ENCODE data around the gene ATP2B2.

ATP2B2 gene

DNA sequence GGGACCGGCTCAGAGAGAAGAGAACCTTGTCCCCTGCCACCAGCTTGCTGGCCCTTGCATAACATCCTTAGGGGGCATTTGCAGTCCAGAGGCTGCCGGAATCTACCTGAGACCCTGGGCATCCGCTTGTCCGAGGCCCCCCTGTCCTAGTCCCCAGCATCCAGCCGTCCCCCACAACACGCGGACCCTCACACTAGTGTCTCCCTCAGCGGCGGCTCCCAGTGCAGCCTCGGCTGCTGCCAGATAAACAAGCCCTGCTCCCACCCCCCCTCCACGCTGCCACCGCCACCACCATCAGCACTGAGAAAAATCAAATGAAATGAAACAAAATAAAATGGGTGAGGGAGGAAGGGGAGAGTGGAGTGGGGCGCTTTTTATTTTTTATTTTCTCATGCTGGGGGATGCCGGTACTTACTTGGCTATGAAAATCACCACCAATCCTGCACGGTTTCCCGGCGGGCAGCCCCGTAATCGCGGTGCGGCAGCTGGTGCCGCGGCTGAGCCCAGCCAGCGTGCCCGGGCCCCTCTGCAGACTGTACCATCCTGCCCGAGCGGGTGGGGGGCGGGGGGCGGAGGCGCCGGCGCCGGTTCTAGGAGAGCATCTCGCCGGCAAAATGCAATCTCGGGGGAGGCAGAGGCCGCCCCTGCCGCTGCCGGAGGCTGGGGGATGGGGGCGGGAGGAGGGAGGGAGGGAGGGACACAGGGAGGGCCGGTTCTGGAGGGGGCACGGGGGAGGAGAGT lies at the start of gene ATP2B2:
Gene ATP2B2 (minus strand): TSS at position 537 of the 741 bp plus-strand sequence. CDS start 56,043 bp downstream, outside the sequence.
- H3K4me1 Mint-ChIP-seq = no peaks in the 10 kb centered on the region
- H3K27me3 Mint-ChIP-seq (ENCODE audit: low read depth) = peaks cover 52% of the 10 kb centered on the region
- TF ChIP-seq, protein P1, sequence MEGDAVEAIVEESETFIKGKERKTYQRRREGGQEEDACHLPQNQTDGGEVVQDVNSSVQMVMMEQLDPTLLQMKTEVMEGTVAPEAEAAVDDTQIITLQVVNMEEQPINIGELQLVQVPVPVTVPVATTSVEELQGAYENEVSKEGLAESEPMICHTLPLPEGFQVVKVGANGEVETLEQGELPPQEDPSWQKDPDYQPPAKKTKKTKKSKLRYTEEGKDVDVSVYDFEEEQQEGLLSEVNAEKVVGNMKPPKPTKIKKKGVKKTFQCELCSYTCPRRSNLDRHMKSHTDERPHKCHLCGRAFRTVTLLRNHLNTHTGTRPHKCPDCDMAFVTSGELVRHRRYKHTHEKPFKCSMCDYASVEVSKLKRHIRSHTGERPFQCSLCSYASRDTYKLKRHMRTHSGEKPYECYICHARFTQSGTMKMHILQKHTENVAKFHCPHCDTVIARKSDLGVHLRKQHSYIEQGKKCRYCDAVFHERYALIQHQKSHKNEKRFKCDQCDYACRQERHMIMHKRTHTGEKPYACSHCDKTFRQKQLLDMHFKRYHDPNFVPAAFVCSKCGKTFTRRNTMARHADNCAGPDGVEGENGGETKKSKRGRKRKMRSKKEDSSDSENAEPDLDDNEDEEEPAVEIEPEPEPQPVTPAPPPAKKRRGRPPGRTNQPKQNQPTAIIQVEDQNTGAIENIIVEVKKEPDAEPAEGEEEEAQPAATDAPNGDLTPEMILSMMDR (IDR thresholded peaks at IDR 0.05; ENCODE audit: unreplicated experiment in 3 of 3) = no peak
- H3K27ac Mint-ChIP-seq = no peak within 1 kb of the TSS
- no peaks in the 10 kb centered on the region for H3K36me3 Mint-ChIP-seq (ENCODE audit: low read depth)
- peak within 1 kb of the TSS; percentile 41 to 63 (median 62) for H3K4me3 Mint-ChIP-seq
- no peaks in the 10 kb centered on the region for H3K9me3 Mint-ChIP-seq

DNA sequence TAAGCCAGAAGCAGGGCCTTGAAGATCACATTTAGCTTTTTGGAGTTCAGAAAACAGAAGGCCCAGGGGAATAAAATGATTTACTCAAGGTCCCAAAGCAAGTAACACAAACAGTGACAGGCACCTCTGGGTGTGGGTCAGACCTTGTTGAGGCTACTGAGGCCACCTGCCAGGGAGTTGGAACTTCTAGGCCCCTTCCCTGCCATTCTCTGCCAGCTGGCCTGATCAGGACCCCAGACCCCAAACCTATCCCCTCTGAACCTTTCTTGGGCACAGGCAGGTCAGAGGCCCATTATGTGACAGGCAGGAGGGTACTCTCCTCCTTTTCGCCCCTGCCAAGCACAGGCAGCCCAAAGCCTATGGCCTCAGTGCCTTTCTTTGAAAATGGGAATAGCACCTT lies 49.4 kb upstream of the ATP2B2 start:
- Mint-ChIP-seq H3K4me3 (no peak overlapping the region), H3K4me1 (peaks cover 33% of the 10 kb centered on the region), H3K27ac (no peak overlapping the region), H3K27me3 (ENCODE audit: low read depth) (peaks cover 32% of the 10 kb centered on the region), H3K36me3 (ENCODE audit: low read depth) (no peaks in the 10 kb centered on the region), H3K9me3 (no peaks in the 10 kb centered on the region)
- TF ChIP-seq, protein P1 (IDR thresholded peaks at IDR 0.05; ENCODE audit: unreplicated experiment in 3 of 3) = no peak

GRCh38 chr3:10554236-10554611 lies 48.8 kb upstream of the ATP2B2 start:
- TF ChIP-seq, protein P1 (IDR thresholded peaks at IDR 0.05; ENCODE audit: unreplicated experiment in 3 of 3) = no peak
- Mint-ChIP-seq H3K27ac (no peak overlapping the region), H3K4me1 (peaks cover 29% of the 10 kb centered on the region), H3K36me3 (ENCODE audit: low read depth) (no peaks in the 10 kb centered on the region), H3K27me3 (ENCODE audit: low read depth) (peaks cover 33% of the 10 kb centered on the region), H3K9me3 (no peaks in the 10 kb centered on the region), H3K4me3 (no peak overlapping the region)

- Mint-ChIP-seq H3K27me3 (ENCODE audit: low read depth) (peaks cover 33% of the 10 kb centered on the region), H3K9me3 (no peaks in the 10 kb centered on the region), H3K4me3 (no peak overlapping the region), H3K27ac (no peak overlapping the region), H3K36me3 (ENCODE audit: low read depth) (no peaks in the 10 kb centered on the region), H3K4me1 (peaks cover 24% of the 10 kb centered on the region)
- TF ChIP-seq, protein P1 (IDR thresholded peaks at IDR 0.05; ENCODE audit: unreplicated experiment in 3 of 3) = no peak
Observed at GRCh38 chr3:10553591-10554235, 48.3 kb upstream of the ATP2B2 start.

GRCh38 chr3:10552631-10552943 lies 47.2 kb upstream of the ATP2B2 start:
- Mint-ChIP-seq H3K4me3 (no peak overlapping the region), H3K27ac (no peak overlapping the region), H3K9me3 (no peaks in the 10 kb centered on the region), H3K36me3 (ENCODE audit: low read depth) (no peaks in the 10 kb centered on the region), H3K4me1 (peaks cover 20% of the 10 kb centered on the region), H3K27me3 (ENCODE audit: low read depth) (peaks cover 23% of the 10 kb centered on the region)
- TF ChIP-seq, protein P1 (IDR thresholded peaks at IDR 0.05; ENCODE audit: unreplicated experiment in 3 of 3) = no peak

All from nephron (organoid).